DMS79 treated with DMSO at 0.1 percent for 48 hours (cell line): Measurements from ENCODE around the gene SGCA.
A peak's percentile ranks its signal among the peaks of the same experiment; 100 is the strongest.

Experiments used
- DNase-seq: peaks from one replicate; lab custom pipeline; 2025; lab: John Stamatoyannopoulos, UW

SGCA gene

DNA sequence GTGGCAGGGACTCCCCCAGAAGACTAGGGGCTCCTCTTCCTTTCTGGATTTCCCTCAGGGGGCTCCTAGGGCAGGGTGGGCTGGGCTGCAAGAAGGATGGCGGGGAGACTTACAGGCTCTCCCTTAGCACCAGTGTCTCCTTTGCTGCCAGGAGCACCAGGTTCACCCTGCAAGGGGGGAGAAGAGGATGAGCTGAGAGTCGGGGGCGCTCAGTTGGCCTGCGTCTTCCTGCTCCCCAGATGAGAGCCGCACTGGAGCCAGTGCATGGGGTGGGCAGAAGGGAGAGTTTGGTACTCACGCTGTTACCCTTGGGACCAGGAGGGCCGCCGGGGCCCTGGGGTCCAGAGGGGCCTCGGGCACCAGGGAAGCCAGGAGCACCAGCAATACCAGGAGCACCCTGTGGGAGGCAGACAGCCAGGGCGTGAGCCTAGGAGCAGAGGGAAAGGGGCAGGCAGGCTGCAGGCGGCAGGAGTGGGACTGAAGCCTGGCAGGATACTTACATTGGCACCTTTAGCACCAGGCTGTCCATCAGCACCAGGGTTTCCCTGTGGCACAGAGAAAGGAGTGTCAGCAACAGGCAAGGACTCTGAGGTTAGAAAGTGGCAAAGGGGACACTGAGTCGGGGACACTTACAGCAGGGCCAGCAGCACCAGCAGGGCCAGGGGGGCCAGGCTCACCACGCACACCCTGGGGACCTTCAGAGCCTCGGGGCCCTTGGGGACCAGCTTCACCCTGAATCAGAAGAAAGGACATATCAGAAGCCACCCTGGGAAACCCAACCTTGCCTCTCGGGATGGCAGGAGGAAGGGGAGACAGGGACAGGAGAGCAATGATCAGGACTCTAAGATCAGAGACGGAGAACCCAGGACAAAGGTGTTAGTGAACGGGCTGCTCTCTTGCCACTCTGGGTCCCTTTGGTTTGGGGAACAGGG, 29.4 kb downstream of the SGCA start:
- DNase-seq: no peak

DNA sequence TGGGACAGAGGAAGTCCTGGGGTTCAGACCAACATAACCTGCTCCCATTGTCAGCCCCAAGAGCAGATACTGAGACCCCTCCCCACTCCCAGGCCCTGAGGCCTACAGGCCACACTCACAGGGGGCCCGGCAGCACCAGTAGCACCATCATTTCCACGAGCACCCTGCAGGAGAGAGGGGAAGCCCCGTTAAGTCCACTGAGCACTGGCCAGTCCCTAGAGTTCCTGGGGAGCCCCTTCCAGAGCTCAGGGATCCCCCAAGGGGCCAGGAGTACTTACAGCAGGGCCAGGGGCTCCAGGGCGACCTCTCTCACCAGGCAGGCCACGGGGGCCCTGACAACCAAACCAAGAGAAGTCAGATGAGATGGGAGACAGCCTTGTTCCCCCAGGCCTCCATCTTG, 30.2 kb downstream of the SGCA start:
- no peak for DNase-seq

DNA sequence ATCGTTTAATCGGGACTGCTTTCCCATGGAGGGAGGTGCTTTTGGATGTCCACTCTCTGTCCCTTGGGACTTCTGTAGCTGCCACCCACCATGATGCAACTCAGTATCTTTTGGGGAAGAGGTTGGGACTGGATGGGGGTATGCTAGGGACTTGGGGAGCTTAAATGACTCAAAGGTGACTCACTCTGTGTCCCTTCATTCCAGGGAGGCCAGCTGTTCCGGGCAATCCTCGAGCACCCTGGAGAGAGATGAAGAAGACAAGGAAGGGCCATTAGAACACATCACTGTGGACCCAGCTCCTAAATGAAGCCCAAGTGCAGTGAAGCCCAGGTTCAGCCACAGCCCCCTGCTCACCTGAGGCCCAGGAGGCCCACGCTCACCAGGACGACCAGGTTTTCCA, 31.0 kb downstream of the SGCA start:
- DNase-seq: no peak

DNA sequence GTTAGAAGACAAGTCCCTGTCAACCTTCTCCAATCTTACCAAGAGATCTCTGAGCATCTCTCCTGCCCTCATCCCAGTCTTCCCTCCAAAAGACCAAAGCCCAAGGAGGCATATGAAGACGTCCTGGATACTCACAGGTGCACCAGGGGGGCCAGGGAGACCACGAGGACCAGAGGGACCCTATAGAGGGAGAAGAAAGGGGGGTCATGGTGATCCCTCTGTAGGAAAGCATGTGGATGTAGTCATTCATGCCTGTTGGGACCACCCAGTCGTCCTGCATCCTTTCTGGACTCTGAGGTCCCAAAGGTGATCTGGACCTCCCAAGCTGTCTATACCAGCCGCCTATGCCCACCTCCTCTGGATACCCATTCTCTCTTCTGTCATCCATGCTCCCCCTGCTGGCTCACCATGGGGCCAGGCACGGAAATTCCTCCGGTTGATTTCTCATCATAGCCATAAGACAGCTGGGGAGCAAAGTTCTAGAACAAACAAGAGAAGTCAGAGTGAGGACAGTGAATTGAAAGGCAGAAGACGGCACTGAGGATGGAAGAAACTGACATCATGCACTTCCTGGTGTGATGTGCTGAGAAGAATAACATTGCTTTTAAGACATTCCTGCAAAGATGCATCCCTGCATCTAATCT, 32.3 kb downstream of the SGCA start:
- DNase-seq: no peak

DNA sequence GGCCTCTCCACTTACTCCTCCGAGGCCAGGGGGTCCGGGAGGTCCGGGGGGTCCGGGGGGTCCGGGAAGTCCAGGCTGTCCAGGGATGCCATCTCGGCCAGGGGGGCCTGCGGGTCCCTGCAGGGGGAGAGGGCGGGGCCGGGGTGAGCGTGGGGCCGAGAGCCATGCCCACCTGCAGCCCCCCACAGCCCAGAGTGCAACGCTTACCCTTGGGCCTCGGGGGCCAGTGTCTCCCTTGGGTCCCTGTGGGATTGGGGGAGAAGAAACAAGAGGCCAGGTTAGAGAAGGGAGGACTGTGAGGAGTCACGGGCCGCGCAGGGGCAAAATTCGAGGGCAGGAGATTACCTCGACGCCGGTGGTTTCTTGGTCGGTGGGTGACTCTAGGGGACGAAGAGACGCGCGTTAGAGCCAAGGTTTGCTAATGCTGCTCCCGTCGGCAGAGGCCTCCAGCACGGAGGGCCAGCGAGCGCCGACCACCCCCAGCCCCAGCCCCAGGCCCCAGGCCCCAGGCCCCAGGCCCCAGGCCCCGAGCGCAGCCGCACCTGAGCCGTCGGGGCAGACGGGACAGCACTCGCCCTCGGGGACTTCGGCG, 33.5 kb downstream of the SGCA start:
- no peak for DNase-seq

DNA sequence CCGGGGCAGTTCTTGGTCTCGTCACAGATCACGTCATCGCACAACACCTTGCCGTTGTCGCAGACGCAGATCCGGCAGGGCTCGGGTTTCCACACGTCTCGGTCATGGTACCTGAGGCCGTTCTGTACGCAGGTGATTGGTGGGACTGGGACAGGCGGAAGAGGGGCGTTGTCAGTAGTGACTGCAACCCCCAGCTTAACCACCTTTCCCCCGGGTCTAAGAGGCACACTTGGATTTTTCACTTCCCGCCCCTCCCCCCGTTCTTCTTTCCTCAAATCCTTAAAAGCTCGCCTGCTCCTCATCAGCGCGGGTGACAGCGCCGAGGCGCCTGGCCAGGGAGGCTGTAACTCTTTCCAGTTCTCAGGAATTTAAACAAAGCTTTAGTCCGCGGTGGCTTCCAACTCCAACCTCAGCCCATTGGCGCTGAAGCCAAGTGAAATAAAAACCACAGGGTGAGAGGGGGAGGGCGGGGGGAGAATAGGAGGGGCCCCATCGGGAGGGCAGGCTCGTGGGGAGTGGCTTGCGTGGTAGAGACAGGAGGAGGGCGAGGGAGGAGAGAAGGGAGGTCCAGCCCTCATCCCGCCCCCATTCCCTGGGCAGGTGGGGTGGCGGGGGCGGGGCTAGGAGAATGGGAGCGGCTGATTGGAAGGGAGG, 34.1 kb downstream of the SGCA start:
- peak; percentile 62 for DNase-seq

DNA sequence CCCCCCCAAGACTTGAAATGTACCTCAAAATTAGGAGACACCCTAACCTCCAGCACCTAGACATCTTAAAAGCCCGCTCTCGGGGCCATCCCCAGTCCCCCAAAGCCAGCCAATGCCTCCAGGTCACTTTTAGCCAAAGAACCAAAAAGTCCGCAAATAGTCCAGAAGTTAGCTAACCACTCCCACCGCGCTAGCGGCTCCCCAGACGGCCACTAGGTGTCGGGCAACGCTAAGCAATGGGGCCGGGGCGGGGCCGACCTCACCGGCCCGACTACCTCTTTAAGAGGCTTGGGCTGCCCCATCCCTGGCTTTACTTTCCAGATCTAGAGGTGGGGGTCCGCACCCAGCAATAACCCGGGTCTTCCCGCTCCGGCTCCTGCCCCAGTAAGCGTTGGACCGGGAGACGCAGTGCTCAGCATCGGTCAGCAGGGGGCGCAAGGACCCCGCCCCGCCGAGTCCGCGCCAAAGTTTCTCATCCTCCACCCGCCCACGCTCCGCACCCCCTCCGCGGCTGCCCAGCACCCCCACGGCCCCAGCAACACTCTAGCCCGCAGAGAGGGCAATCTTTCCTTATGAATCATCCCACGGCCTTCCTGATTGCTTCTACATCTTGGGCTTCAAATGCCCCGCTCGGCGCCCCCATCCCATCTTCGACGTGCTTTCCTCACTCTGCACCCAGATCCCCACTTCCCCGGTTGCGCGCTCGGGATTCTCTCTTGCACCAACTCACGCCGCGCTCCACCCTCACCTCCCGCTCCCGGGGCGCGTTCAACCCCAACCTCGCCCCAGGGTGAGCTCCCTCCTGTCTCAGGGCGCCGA, 34.9 kb downstream of the SGCA start:
- DNase-seq: peak; percentile 73

DNA sequence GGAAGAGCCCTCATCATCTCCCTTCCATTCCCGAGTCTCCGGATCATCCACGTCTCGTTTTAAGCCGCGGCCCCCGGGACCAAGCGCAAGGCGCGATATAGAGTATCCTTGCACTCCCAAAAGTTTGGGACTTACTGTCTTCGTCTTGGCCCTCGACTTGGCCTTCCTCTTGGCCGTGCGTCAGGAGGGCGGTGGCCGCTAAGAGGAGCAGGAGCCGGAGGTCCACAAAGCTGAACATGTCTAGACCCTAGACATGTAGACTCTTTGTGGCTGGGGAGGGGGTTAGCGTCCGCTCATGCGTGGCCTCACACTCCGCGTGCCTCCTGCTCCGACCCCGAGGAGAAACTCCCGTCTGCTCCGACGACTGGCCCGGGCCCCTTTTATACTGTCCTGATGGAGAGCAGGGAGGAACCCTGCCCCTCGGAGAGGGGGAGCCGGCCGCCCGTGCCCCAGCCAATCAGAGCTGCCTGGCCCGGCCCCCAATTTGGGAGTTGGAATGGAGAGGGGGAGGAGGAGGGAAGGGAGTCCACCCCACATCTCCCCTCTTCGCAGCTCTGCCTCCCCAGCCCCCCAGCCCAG, 35.6 kb downstream of the SGCA start, which contains the start of gene COL1A1:
COL1A1 (minus strand) TSS at position 356 of the 579 bp plus-strand sequence; CDS start at position 238, 118 bp downstream.
- DNase-seq: no peak

DNA sequence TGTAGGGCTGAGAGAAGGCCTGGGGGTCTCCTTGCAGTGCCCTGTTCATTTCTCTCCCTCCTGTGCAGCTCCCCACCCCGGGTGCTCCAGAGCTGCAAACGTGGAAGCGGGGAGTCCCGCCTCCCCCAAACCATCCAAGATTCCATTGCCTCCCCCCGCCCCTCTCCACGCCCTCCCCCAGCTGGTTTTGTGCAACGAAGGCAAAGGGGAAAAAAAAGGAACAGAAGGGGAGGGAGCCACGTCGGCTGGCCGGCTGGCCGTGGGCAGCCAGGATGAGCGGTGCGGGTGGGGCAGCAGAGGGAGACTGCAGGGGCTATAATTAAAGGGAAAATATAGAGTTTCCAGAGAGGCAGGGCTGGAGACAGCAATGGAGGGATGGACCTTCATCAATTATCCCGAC, 37.3 kb downstream of the SGCA start:
- DNase-seq: no peak

DNA sequence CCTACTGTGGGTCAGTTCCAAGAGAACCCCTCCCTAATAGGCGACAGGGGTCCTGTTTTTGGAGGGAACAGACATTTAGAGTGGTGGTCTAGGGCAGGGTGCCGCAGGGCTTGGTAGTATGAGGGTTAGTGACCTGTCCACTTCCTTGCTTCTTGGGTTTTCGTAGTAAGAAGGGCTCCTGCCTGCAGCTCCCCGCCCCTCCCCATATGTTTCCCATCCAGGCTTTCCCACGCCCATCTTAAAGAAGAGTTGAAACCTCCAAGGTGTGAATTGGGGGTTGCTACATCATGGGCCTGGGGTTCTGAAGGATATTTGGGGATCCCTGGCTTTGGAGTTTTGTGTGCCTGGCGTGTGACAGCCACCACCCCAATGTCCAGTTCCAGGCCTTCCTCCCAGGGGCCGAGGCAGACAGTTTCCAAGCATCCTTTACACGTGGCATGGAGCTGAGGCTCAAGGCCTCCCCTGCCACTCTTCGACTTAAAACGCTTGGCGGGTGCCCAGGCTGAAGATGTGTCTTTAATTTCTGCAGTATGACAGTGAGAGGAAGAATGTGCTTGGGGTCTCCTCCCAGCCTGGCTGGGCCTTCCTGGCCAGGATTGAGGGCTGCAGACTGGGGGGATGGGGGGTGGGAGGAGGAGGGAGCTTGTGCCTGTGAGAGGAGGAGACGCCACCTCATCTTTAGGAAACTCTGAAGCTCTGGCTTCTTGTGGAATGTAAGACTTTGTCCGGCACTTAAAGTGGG, 38.0 kb downstream of the SGCA start:
- DNase-seq: no peak

DNA sequence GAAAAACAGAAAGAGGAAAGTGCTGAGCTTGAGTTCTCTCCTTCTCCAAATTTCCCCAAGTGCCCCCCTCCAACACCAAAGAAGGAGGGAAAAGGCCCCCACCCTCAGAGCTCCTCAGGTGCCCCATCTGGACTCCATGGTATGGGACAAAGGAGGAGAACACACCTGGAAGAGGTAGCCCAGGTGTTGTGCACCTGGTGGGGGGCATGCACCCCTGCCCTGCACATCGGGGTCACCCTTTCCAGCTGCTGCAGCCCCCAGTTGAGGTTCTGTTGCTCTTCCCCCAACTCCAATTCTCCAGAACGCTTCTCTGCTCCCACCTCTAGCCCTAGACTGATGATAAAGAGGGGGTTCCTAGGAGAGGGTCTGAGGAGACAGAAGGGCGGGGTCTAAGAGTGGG, 38.6 kb downstream of the SGCA start:
- no peak for DNase-seq

DNA sequence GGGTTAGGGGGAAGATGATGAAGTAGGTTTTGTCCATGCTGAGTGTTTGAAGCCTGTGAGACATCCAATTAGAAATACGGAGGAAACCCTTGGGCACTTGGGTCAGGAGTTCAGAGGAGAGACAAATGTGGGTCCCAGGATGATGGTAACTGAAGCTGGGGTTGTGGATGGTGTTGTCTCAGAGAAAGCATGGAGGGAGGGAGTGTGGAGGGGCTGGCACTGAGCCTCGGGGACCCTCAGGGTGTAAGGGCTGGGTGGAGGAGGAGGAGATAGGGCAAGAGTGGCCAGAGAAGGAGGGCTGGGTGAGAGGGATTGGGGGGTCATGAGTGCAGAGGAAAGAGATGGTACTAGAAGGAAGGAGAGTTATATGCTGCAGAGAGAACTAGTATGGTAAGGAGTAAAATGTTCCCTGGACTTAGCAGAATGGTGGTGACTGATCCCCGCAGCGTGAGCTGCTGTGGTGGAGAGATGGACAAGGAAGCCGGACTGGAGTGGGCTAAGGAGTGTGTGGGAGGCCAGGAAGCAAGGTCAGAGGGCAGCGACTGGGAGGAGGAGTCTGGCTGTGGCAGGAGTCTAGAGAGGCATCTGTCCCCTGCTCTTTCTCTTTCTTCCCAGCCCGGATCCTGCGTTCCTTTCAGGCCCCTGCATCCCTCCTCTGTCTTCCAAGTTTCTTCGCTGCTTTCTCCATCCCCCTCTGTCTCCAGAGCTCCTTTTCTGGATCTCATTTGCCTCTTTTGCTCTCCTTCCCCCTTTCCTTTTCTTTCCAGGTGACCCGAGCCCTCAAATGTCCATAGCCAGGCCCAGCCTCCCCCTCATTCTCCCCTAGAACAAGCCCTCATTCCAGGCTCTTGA, 39.5 kb downstream of the SGCA start:
- no peak for DNase-seq

DNA sequence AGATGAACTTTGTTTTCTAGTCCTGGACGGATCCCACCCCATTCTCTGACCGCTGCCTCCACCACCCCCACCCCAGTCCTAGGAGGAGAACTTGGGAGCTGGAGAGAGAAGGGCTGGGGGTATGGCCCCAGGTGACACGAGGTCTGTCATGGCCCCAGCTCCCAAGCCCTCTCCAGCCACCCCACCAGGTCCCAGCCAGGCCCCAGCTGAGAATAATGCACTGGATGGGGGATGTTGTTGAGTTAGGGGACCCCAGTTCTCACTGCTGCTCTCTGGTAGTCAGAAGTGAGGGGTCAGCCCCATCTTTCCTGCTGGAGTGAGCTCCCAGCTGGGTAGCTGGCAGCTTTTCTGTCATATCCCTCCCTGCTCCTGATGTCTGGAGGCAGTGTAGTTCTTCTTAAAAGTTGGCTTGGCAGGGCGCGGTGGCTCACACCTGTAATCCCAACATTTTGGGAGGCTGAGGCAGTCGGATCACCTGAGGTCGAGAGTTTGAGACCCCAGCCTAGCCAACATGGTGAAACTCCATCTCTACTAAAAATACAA, 40.2 kb downstream of the SGCA start:
- no peak for DNase-seq

DNA sequence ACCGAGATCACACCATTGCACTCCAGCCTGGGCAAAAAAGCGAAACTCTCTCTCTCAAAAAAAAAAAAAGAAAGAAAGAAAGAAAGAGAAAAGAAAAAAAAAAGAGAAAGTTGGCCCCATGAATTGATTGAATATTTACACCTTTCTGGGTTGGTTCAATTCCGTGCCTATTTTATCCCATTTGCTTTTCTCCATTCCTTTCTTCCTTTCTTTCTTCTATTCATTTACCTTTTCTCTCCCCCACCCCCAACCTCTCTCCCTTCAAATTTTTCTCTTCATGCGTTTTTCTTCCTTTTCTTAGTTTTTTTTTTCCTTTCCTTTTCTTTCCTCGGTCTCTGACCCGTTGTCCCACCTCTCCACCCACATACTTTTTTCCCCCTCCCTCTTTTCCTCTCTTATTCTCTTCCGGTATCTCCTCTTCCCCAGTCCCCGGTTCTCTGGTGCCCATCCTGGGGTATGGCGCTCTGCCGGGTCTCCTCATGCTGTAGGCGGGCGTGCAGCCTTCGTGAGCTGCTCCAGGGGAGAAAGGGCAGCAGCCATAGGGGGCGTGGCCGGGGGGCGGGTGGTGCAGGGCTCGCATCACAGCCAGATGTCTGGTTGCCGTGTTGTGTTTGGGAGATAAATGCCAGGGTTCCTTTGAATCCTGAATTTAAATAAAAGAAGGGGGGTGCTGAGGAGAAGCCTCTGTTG, 40.9 kb downstream of the SGCA start:
- DNase-seq: no peak

DNA sequence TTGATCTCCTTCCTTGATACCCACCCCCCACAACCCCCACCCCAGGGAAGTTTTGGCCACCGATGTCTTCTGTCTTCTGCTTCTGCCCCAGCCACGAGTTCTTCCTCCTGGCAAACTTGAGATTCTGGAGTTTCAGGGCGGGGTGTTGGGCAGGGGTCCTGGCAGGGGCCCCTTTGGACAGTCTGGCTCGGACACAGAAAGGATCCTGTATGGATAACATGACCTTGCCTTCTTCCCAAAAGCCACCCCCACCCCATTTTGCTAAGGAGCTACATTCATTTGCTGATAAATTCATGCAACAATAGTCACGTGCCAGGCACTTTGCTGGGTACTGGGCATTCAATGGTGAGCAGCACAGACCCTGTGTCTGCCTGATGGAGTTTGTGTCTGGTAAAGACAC, 41.5 kb downstream of the SGCA start:
- DNase-seq: no peak

DNA sequence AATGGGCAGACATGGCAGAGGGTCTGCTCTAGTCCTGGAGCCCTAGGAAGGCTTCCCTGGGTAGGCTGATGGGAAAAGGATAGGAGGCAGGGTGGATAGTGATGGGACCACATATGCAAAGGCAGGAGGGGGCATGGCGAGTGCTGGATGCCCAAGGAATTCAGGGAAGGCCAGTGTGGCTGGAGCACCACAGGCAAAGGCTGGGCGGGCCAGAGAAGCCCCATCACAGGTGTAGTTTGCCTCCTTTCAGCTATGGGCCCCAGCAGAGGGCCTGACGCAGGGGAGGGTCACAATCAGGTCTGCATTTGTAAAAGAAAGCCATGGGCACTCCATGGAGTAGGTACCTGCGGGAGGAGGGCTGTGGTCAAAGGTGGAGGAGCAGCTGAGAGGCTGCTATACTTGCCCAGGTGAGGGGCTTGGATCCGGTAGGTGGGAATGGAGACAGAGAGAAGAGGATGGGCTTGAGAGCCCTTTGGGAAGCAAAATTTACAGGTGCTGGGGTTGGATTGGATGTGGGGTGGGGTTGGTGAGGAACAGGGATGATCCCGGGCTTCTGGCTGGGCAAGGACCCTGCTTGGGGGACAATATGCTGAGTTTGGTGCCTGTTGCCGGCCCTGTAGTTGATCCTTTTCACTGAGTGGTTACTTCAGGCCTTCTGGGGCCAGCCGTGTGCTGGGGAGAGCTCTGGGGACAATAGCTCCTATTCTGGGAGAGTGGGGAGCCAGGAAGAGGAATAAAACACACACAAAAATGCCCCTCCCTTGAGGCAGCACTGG, 42.2 kb downstream of the SGCA start:
- DNase-seq: no peak

DNA sequence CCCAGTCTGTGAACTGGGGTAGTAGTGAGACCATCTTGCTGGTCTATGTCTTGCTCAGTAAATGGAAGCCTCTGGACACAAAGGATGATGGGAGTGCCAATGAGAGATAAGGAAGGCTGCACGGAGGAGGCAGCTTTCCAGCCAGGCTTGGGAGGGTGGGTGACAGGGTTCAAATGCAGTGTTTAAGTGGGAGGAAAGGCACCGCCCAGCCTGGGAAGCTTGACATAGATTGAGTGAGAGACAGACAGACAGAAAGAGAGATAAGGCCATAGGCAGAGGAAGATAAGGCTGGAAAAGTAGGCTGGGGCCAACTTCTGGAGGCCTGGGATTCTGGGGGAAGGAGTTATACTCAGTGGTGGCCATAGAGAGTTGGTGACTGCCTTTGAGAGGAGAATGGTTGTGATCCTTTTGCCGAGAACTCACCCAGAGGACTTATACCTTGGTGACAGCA, 42.8 kb downstream of the SGCA start:
- no peak for DNase-seq

DNA sequence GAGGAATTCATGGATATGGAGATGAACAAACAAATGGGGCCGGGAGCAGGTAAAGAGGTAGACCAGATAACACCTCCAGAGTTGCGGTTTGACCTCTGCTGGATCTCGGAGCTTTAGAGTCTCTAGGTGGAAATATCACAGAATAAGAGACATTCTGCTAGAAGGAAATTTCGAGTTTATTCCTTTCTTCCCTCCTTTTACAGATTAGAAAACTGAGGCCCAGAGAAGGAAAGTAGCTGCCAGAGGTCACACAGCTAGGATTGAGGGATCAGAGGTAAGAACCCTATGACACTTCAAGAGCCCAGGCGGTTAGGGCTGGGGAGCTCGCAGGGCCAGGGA, 43.3 kb downstream of the SGCA start:
- no peak for DNase-seq
